MM.1S (cell line): ENCODE measurements around the gene KLRG1.

Experiments used
- EZH2 ChIP-seq: fragments of 300-600 bp; sonication (generic); optimal IDR thresholded peaks from 2 replicates; pipeline ENCODE3; 2017; ENCODE audit warnings: low read depth, mild to moderate bottlenecking, antibody characterized with exemption, low read length, mixed read lengths
- TF ChIP-seq, protein P1 (sequence below): fragments of 300-600 bp; sonication (generic); IDR thresholded peaks from 2 replicates; pipeline ENCODE4 v1.5.1; 2016; ENCODE audit warnings: antibody characterized with exemption, low read length, mixed read lengths

DNA sequence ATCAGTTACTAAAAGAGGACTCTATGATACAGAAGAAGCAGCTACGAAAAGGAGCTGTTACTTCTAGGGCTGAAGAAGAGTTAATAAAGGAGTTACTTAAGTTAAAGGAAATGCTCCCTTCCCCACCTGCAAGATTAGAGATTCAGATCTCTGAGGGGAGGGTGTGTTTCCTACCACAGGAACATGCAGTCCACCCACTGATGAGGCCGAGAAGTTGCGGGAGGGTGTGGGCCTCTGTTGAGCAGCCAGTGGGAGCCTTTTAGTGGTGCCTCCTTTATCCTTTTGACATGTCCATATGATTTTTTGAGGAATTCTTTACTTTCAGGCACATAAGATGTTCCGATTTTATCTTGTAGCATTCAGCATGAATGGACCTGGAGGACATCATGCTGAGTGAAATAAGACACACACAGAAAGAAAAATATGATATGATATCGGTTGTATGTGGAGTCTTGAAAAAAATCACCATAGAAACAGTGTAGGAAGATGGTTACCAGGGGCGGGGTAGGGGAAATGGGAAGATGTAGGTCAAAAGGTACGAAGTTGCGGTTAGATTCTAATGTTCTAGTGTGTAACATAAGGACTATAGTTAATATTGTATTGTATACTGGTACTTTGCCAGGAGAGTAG lies 35.5 kb upstream of the KLRG1 start:
- TF ChIP-seq, protein P1, sequence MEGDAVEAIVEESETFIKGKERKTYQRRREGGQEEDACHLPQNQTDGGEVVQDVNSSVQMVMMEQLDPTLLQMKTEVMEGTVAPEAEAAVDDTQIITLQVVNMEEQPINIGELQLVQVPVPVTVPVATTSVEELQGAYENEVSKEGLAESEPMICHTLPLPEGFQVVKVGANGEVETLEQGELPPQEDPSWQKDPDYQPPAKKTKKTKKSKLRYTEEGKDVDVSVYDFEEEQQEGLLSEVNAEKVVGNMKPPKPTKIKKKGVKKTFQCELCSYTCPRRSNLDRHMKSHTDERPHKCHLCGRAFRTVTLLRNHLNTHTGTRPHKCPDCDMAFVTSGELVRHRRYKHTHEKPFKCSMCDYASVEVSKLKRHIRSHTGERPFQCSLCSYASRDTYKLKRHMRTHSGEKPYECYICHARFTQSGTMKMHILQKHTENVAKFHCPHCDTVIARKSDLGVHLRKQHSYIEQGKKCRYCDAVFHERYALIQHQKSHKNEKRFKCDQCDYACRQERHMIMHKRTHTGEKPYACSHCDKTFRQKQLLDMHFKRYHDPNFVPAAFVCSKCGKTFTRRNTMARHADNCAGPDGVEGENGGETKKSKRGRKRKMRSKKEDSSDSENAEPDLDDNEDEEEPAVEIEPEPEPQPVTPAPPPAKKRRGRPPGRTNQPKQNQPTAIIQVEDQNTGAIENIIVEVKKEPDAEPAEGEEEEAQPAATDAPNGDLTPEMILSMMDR: no peak
- no peak for TF ChIP-seq EZH2
